Effector memory CD4-positive, alpha-beta T cell (primary cell): ENCODE measurements around the gene SLC5A6.

ENCODE experiments used
- DNase-seq, 3 donors: peaks; one replicate each; pipeline ENCODE4 v3.0.0-alpha.2; 2020
- H3K27ac ChIP-seq: 2 replicates; pipeline ENCODE4 v1.7.0; 2013; ENCODE audit warnings: mild to moderate bottlenecking, low read length, moderate library complexity; ENCODE audit not compliant: insufficient read depth, poor library complexity, severe bottlenecking
- H3K27me3 ChIP-seq: replicated peaks from 2 replicates; pipeline ENCODE4 v1.7.0; 2013; ENCODE audit warnings: mild to moderate bottlenecking, low read length; ENCODE audit not compliant: insufficient read depth, control insufficient read depth, poor library complexity, severe bottlenecking
- H3K36me3 ChIP-seq: 2 replicates; pipeline ENCODE4 v1.7.0; 2013; ENCODE audit warnings: mild to moderate bottlenecking, low read length, moderate library complexity; ENCODE audit not compliant: control insufficient read depth, insufficient read depth
- H3K4me1 ChIP-seq: 2 replicates; pipeline ENCODE4 v1.7.0; 2013; ENCODE audit warnings: low read length, mild to moderate bottlenecking; ENCODE audit not compliant: control insufficient read depth, insufficient read depth, poor library complexity, severe bottlenecking
- H3K4me3 ChIP-seq: 2 replicates; pipeline ENCODE4 v1.7.0; 2013; ENCODE audit warnings: low read length, low read depth, mild to moderate bottlenecking; ENCODE audit not compliant: insufficient read depth, poor library complexity, severe bottlenecking
- H3K9me3 ChIP-seq: 2 replicates; pipeline ENCODE4 v1.7.0; 2013; ENCODE audit warnings: mild to moderate bottlenecking, low read length, moderate library complexity; ENCODE audit not compliant: control insufficient read depth

The SLC5A6 gene

DNA sequence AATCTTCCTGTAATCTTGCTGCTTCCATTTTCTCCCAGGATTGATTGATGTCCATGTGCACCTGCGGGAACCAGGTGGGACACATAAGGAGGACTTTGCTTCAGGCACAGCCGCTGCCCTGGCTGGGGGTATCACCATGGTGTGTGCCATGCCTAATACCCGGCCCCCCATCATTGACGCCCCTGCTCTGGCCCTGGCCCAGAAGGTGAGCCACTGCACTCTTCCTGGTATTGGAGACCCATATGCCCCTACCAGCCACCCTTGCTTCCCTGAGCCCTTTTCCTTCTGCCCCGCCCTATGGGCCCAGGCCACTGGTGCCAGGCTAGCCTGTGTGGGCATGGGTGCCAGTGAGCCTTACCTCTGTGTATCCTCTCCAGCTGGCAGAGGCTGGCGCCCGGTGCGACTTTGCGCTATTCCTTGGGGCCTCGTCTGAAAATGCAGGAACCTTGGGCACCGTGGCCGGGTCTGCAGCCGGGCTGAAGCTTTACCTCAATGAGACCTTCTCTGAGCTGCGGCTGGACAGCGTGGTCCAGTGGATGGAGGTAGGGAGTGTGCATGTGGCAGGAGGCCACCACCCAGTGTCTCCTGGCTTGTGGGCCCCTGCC is 25.4 kb upstream of the SLC5A6 start:
- Histone ChIP-seq H3K4me3 (no peak overlapping the region), H3K36me3 (peaks cover 88% of the 10 kb centered on the region), H3K27ac (no peak overlapping the region), H3K4me1 (no peaks in the 10 kb centered on the region), H3K27me3 (no peaks in the 10 kb centered on the region), H3K9me3 (no peaks in the 10 kb centered on the region)
- DNase-seq, result no peak

DNA sequence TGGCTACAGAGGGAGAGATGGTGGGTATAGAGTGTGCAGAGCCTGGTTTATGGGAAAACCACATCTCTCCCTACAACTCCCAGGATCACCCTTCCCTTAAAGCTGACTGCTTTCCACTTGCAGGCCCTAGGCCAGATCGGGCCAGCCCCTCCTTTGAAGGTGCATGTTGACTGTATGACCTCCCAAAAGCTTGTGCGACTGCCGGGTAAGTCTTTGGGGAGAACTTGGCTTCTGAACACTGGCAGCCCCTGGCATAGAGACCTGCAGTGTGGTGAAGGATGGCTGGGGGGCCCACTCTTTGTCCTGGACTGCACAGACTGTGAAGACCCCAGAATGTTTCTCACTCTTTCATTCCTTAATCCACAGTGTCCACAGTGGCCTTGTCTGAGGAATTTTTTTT is 24.6 kb upstream of the SLC5A6 start:
- Histone ChIP-seq H3K9me3 (no peaks in the 10 kb centered on the region), H3K4me1 (no peaks in the 10 kb centered on the region), H3K27me3 (no peaks in the 10 kb centered on the region), H3K36me3 (peaks cover 91% of the 10 kb centered on the region), H3K27ac (no peak overlapping the region), H3K4me3 (no peak overlapping the region)
- no peak for DNase-seq

DNA sequence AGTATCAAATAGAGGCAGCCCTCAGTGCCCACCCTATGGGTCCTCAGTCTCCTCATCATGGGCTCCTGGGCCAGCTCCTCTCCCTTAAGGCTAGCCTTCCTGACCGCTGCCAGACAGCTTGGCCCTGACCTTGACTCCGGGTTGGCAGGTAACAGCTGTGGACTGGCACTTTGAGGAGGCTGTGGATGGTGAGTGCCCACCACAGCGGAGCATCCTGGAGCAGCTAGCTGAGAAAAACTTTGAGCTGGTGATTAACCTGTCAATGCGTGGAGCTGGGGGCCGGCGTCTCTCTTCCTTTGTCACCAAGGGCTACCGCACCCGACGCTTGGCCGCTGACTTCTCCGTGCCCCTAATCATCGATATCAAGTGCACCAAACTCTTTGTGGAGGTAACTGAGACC is 24.1 kb upstream of the SLC5A6 start:
- no peak for DNase-seq
- H3K4me1 ChIP-seq, result no peaks in the 10 kb centered on the region
- no peak overlapping the region for H3K27ac ChIP-seq
- H3K9me3 ChIP-seq, result no peaks in the 10 kb centered on the region
- no peaks in the 10 kb centered on the region for H3K27me3 ChIP-seq
- no peak overlapping the region for H3K4me3 ChIP-seq
- H3K36me3 ChIP-seq, result peaks cover 91% of the 10 kb centered on the region

DNA sequence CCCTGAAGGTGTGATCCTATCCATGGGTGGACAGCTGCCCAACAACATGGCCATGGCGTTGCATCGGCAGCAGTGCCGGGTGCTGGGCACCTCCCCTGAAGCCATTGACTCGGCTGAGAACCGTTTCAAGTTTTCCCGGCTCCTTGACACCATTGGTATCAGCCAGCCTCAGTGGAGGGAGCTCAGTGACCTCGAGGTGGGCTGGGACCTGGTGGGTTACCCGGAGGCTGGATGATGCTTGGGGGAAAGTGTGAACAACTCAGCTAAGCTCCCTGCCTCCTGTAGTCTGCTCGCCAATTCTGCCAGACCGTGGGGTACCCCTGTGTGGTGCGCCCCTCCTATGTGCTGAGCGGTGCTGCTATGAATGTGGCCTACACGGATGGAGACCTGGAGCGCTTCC is 21.3 kb upstream of the SLC5A6 start:
- no peak overlapping the region for H3K4me3 ChIP-seq
- peaks cover 67% of the 10 kb centered on the region for H3K36me3 ChIP-seq
- H3K9me3 ChIP-seq, result no peaks in the 10 kb centered on the region
- no peak for DNase-seq
- H3K27me3 ChIP-seq, result no peaks in the 10 kb centered on the region
- H3K27ac ChIP-seq, result no peak overlapping the region
- H3K4me1 ChIP-seq, result no peaks in the 10 kb centered on the region

DNA sequence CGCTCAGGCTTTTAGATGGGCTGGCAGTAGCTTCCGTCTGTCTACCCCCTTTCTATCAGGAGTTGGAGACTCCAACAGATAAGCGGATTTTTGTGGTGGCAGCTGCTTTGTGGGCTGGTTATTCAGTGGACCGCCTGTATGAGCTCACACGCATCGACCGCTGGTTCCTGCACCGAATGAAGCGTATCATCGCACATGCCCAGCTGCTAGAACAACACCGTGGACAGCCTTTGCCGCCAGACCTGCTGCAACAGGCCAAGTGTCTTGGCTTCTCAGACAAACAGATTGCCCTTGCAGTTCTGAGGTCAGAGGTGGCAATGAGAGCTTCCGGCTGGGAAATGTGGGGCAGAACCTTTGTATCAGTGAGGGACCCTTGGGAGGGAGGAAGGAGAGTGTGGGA is 19.9 kb upstream of the SLC5A6 start:
- no peak for DNase-seq

DNA sequence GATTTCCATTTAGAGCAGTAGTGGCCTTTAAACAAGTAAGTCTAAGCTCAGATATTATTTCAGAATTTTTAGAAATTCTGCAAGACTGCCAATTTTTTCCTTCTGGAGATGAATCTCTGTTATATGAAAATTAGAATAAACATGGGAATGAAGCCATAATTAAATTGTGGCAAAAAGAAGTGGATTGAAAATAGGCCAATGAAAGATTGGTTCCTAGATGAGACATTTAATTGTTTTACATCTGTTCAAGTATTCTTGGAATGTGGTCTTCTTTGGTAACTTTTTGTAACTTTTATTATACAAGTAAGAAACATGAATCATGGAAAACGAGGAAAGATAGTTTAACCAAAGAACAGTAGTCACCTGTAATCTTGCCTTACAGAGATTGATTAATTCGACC is 15.4 kb upstream of the SLC5A6 start:
- Histone ChIP-seq H3K4me3 (no peak overlapping the region), H3K27ac (no peak overlapping the region), H3K9me3 (no peaks in the 10 kb centered on the region), H3K36me3 (peaks cover 56% of the 10 kb centered on the region), H3K4me1 (no peaks in the 10 kb centered on the region), H3K27me3 (no peaks in the 10 kb centered on the region)
- no peak for DNase-seq

More for the DNA sequence above, 19.9 kb upstream of the SLC5A6 start:
- Histone ChIP-seq H3K4me3 (no peak overlapping the region), H3K27ac (no peak overlapping the region), H3K27me3 (no peaks in the 10 kb centered on the region), H3K36me3 (peaks cover 56% of the 10 kb centered on the region), H3K9me3 (no peaks in the 10 kb centered on the region), H3K4me1 (no peaks in the 10 kb centered on the region)

DNA sequence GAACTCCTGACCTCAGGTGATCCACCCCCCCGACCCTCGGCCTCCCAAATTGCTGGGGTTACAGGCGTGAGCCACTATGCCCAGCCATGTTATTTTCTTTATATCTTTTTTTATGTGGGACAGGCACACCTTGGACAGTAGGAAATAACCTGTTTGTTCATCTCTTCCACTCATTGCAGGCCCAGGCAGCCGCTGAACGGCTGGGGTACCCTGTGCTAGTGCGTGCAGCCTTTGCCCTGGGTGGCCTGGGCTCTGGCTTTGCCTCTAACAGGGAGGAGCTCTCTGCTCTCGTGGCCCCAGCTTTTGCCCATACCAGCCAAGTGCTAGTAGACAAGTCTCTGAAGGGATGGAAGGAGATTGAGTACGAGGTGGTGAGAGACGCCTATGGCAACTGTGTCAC is 13.5 kb upstream of the SLC5A6 start:
- Histone ChIP-seq H3K27ac (no peak overlapping the region), H3K9me3 (no peaks in the 10 kb centered on the region), H3K4me1 (no peaks in the 10 kb centered on the region), H3K4me3 (no peak overlapping the region), H3K27me3 (no peaks in the 10 kb centered on the region), H3K36me3 (peaks cover 45% of the 10 kb centered on the region)
- DNase-seq, result no peak

DNA sequence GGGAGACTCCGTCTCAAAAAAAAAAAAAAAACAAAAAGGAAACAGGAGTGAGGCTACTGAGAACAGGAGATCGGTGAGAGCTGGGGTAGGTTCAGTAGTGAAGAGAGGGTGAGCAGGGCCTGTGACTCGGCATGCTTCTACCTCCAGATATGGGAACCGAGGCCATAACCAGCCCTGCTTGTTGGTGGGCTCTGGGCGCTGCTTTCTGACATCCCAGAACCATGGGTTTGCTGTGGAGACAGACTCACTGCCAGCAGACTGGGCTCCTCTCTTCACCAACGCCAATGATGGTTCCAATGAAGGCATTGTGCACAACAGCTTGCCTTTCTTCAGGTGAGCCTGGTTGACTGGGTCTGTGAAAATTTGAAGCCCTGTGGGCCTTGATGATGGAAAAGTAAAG is 11.3 kb upstream of the SLC5A6 start:
- Histone ChIP-seq H3K9me3 (no peaks in the 10 kb centered on the region), H3K27ac (no peak overlapping the region), H3K27me3 (no peaks in the 10 kb centered on the region), H3K4me1 (no peaks in the 10 kb centered on the region), H3K4me3 (no peak overlapping the region), H3K36me3 (peaks cover 45% of the 10 kb centered on the region)
- no peak for DNase-seq

DNA sequence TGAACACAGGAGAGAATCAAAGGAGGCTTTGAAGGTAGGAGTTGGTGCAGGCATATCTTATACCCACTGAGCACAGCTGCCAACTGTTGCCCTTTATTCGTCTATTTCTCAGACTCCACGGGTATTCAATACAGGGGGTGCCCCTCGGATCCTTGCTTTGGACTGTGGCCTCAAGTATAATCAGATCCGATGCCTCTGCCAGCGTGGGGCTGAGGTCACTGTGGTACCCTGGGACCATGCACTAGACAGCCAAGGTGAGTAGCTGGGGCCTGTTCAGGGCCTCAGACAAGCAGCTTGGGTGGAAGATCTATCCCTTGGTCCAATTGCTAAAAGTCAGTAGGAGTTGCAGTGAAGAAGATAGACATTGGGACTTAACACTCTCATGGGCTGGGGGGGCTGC is 10.3 kb upstream of the SLC5A6 start:
- no peaks in the 10 kb centered on the region for H3K9me3 ChIP-seq
- H3K4me3 ChIP-seq, result no peak overlapping the region

DNA sequence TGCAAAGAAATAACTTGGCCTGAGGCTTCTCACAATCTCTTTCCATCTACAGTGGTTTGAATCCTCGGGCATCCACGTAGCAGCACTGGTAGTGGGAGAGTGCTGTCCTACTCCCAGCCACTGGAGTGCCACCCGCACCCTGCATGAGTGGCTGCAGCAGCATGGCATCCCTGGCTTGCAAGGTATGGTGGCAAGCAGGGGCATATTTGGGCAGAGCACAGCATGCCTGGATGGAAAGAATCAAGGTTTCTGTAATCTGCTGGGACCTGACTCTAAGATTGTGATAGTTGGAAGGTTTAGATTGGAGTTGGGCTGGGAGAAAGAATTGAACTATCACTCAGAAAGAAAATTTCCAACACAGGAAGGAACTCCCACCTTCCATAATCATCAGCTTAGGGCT is 9.1 kb upstream of the SLC5A6 start:
- DNase-seq, result no peak
- Histone ChIP-seq H3K4me3 (no peak overlapping the region), H3K9me3 (no peaks in the 10 kb centered on the region), H3K4me1 (peaks cover 8% of the 10 kb centered on the region), H3K36me3 (peaks cover 37% of the 10 kb centered on the region), H3K27me3 (no peaks in the 10 kb centered on the region), H3K27ac (no peak overlapping the region)

More for the DNA sequence above, 10.3 kb upstream of the SLC5A6 start:
- Histone ChIP-seq H3K27me3 (no peaks in the 10 kb centered on the region), H3K4me1 (peaks cover 8% of the 10 kb centered on the region), H3K36me3 (peaks cover 45% of the 10 kb centered on the region), H3K27ac (no peak overlapping the region)
- no peak for DNase-seq
